ENCODE measurements around the gene ST3GAL5. TPM values are rescaled to one million over a fixed set of nuclear protein-coding genes. Genes with fewer than 3 reads are reported as not detected.
A peak's percentile ranks its signal among the peaks of the same experiment; 100 is the strongest.
"Not testable (repeated sequence)": the region's sequence is repeated elsewhere in the genome, so short reads cannot be mapped to it uniquely, and the experiment has no call there.

ST3GAL5 gene
- total RNA-seq, 1 donor = 17.4 TPM

DNA sequence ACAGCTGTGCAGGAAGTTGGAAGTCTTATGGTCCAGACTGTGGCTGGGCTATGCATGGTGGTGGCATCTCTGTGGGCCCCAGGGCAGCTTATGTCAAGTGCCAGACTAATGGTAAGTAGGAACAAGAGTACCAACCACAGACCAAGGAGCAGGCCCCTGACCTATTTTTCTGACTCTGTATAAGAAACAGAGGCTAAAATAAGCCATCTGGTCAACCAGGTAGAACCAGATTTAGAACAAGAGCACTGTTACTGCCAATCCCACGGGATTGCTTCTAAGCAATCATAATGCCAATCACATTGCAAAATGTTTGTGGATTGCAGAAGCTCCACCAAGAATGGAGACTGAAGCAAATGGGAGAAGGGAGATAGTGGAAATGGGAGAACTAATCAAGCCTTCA, 11.1 kb upstream of the ST3GAL5 start:
- no peak overlapping the region for H3K27ac ChIP-seq (ENCODE audit: low read depth, low read length)
- H3K4me3 ChIP-seq (ENCODE audit: insufficient read depth, low read length) = no peak overlapping the region
- no peak for DNase-seq (ENCODE audit: insufficient read length, low spot score, missing footprints)
- H3K79me2 ChIP-seq (ENCODE audit: insufficient read depth, low read length) = no peaks in the 10 kb centered on the region
- H2AFZ ChIP-seq (ENCODE audit: low read length) = no peak overlapping the region
- H3K27me3 ChIP-seq (ENCODE audit: insufficient read depth, low read length) = no peaks in the 10 kb centered on the region
- no peaks in the 10 kb centered on the region for H4K20me1 ChIP-seq (ENCODE audit: insufficient read depth, low read length)
- peaks cover 6% of the 10 kb centered on the region for H3K4me1 ChIP-seq (ENCODE audit: insufficient read depth, low read length)
- no peak for TF ChIP-seq CTCF (IDR thresholded peaks at IDR 0.05; ENCODE audit: extremely low read depth, low read depth, low read length)
- no peaks in the 10 kb centered on the region for H3K9me3 ChIP-seq (ENCODE audit: low read depth, low read length)
- H3K4me2 ChIP-seq (ENCODE audit: insufficient read depth, low read length) = no peak overlapping the region
- no peaks in the 10 kb centered on the region for H3K36me3 ChIP-seq (ENCODE audit: insufficient read depth, low read length)

GRCh38 chr2:85899284-85899683, 10.5 kb upstream of the ST3GAL5 start:
- DNase-seq (ENCODE audit: insufficient read length, low spot score, missing footprints) = no peak
- no peak for TF ChIP-seq CTCF (IDR thresholded peaks at IDR 0.05; ENCODE audit: extremely low read depth, low read depth, low read length)

GRCh38 chr2:85898881-85899280, 10.1 kb upstream of the ST3GAL5 start:
- H3K4me3 ChIP-seq (ENCODE audit: insufficient read depth, low read length) = no peak overlapping the region
- DNase-seq (ENCODE audit: insufficient read length, low spot score, missing footprints) = no peak
- no peak overlapping the region for H2AFZ ChIP-seq (ENCODE audit: low read length)
- H3K36me3 ChIP-seq (ENCODE audit: insufficient read depth, low read length) = no peaks in the 10 kb centered on the region
- H4K20me1 ChIP-seq (ENCODE audit: insufficient read depth, low read length) = no peaks in the 10 kb centered on the region
- TF ChIP-seq CTCF (IDR thresholded peaks at IDR 0.05; ENCODE audit: extremely low read depth, low read depth, low read length) = no peak
- no peak overlapping the region for H3K4me2 ChIP-seq (ENCODE audit: insufficient read depth, low read length)
- no peak overlapping the region for H3K27ac ChIP-seq (ENCODE audit: low read depth, low read length)
- H3K4me1 ChIP-seq (ENCODE audit: insufficient read depth, low read length) = peaks cover 15% of the 10 kb centered on the region
- H3K9me3 ChIP-seq (ENCODE audit: low read depth, low read length) = no peaks in the 10 kb centered on the region
- no peaks in the 10 kb centered on the region for H3K27me3 ChIP-seq (ENCODE audit: insufficient read depth, low read length)
- H3K79me2 ChIP-seq (ENCODE audit: insufficient read depth, low read length) = no peaks in the 10 kb centered on the region

More at GRCh38 chr2:85899284-85899683, 10.5 kb upstream of the ST3GAL5 start:
- Histone ChIP-seq H3K79me2 (ENCODE audit: insufficient read depth, low read length) (no peaks in the 10 kb centered on the region), H3K27me3 (ENCODE audit: insufficient read depth, low read length) (no peaks in the 10 kb centered on the region), H2AFZ (ENCODE audit: low read length) (no peak overlapping the region), H3K4me2 (ENCODE audit: insufficient read depth, low read length) (no peak overlapping the region), H3K27ac (ENCODE audit: low read depth, low read length) (no peak overlapping the region), H3K9me3 (ENCODE audit: low read depth, low read length) (no peaks in the 10 kb centered on the region), H4K20me1 (ENCODE audit: insufficient read depth, low read length) (no peaks in the 10 kb centered on the region), H3K36me3 (ENCODE audit: insufficient read depth, low read length) (no peaks in the 10 kb centered on the region), H3K4me3 (ENCODE audit: insufficient read depth, low read length) (no peak overlapping the region), H3K4me1 (ENCODE audit: insufficient read depth, low read length) (peaks cover 11% of the 10 kb centered on the region)

DNA sequence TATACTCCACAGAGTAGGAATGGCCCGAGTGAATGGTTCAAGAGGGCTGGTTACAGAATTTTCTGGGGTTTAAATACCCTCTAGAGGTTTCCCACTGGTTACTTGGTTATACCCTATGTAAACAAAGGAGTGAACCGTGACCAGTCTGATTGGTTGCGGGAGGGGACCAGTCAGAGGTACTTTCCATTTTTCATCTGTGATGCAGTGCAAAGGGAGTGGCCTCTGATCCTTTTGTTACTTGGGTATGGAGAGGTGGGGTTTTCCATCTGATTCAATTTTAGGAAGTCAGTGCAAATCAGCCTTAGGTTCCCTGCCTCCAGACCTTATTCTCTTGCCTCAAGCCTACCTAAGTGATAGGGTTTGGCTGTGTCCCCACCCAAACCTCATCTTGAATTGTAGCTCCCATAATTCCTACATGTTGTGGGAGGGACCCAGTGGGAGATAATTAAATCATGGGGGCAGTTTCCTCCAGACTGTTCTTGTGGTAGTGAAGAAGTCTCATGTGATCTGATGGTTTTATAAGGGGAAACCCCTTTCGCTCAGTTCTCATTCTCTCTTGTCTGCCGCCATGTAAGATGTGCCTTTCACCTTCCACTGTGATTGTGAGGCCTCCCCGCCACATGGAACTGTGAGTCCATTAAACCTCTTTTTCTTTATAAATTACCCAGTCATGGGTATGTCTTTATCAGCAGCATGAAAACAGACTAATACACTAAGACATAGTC, 5.9 kb upstream of the ST3GAL5 start:
- Histone ChIP-seq H3K4me2 (ENCODE audit: insufficient read depth, low read length) (peak overlapping the region; percentile 40), H3K4me1 (ENCODE audit: insufficient read depth, low read length) (peaks cover 23% of the 10 kb centered on the region), H3K27ac (ENCODE audit: low read depth, low read length) (peak overlapping the region; percentile 58)
- H3K27me3 ChIP-seq (ENCODE audit: insufficient read depth, low read length); H3K36me3 ChIP-seq (ENCODE audit: insufficient read depth, low read length); DNase-seq (ENCODE audit: insufficient read length, low spot score, missing footprints); H3K79me2 ChIP-seq (ENCODE audit: insufficient read depth, low read length); H2AFZ ChIP-seq (ENCODE audit: low read length); H3K9me3 ChIP-seq (ENCODE audit: low read depth, low read length); H4K20me1 ChIP-seq (ENCODE audit: insufficient read depth, low read length); H3K4me3 ChIP-seq (ENCODE audit: insufficient read depth, low read length): not testable (repeated sequence)
